Testis (tissue), 3 donors: ENCODE data around the gene ERBB2. TPM values are rescaled to one million over a fixed set of nuclear protein-coding genes. Genes with fewer than 3 reads are reported as not detected.

Experiments used
- DNase-seq: peaks from one replicate; pipeline ENCODE4 v3.0.0-alpha.2; 2019
- H3K27ac ChIP-seq, 2 donors: fragments of 200-600 bp; sonication (generic); one replicate each; pipeline ENCODE4 v1.5.1; 2019
- H3K27me3 ChIP-seq: fragments of 200-600 bp; sonication (generic); one replicate; pipeline ENCODE4 v1.5.1; 2019
- H3K36me3 ChIP-seq: fragments of 200-600 bp; sonication (generic); one replicate; pipeline ENCODE4 v1.5.1; 2017; ENCODE audit warnings: low read depth; ENCODE audit errors: missing control alignments
- H3K4me1 ChIP-seq: fragments of 200-600 bp; sonication (generic); one replicate; pipeline ENCODE4 v1.5.1; 2019
- H3K4me3 ChIP-seq, 2 donors: fragments of 200-600 bp; sonication (generic); one replicate each; pipeline ENCODE4 v1.5.1; 2017 to 2019
- H3K9me3 ChIP-seq: fragments of 200-600 bp; sonication (generic); one replicate; pipeline ENCODE4 v1.5.1; 2017
- POLR2A ChIP-seq: fragments of 450-650 bp; IDR thresholded peaks from one replicate; pipeline ENCODE4 v1.6.1; 2017; ENCODE audit warnings: antibody characterized with exemption, mild to moderate bottlenecking, moderate library complexity
- WGBS, 2 donors: methylation state at CpG; one replicate each; pipeline ENCODE4 v1.1.5; 2018; 5-methylcytosine and 5-hydroxymethylcytosine counted together
- intact Hi-C: fragments of 100-400 bp; cut with DNase I; formaldehyde crosslinking; loops from one replicate; pipeline ENCODE4 v1.15.1; 2023; ENCODE audit warnings: low total_unique reads
- polyA plus RNA-seq: library from polyadenylated mRNA; stranded (reverse); fragments of 350-450 nt; fragmentation: Illumina TruSeq; extraction: RNeasy Lipid Tissue Mini Kit (QIAGEN cat#74804); gene quantifications from one replicate; pipeline ENCODE4 v1.2.3, GENCODE V29; 2014; ENCODE audit warnings: low read depth, low replicate concordance; ENCODE audit not compliant: insufficient read depth
- total RNA-seq, 2 donors: library from RNA; depleted of rRNA; stranded (reverse); fragments of >200 nt; gene quantifications; one replicate each; pipeline ENCODE4 v1.2.3, GENCODE V29; 2016
- TF ChIP-seq, protein P1 (sequence below), 3 experiments: fragments of 450-650 bp in 2 of 3; fragments of 200-600 bp in 1 of 3; sonication (generic) in 1 of 3; IDR thresholded peaks; one replicate each; pipeline ENCODE4 v1.5.1; 2016 to 2019; ENCODE audit warnings: antibody characterized with exemption in 3 of 3, mild to moderate bottlenecking in 2 of 3, moderate library complexity in 1 of 3

The ERBB2 gene
- total and polyA plus RNA-seq, 3 donors from 2014 or later, result 32.1 to 40.0 (median 32.1) TPM

DNA sequence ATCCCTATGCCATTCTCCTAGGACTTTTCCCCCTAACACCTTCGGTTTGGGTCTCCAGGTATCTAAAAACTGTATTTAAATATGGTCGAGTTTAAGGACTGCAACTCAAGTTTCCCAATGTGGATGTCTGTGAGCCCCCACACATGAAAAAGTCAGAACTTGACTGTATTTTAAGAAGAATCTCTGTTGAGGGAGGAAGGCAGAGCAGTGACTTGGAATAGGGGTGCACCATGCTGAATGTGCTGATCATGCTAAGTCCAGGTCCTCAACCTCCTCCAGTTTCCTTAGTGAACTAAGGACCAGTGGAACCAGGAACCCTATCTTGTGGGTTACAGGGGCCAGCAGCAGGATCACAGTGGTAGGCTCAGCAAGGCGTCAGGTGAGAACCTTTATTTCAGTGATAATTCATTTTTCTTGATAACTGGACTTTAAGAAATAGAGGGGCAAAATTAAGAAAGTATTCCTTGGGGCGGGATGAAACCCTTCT lies 57.4 kb downstream of the ERBB2 start:
- intact Hi-C loops, result no loop called here
- Histone ChIP-seq H3K27ac (no peak overlapping the region), H3K9me3 (no peaks in the 10 kb centered on the region), H3K4me3 (no peak overlapping the region), H3K27me3 (no peaks in the 10 kb centered on the region), H3K36me3 (no peaks in the 10 kb centered on the region), H3K4me1 (peaks cover 20% of the 10 kb centered on the region)
- TF ChIP-seq, protein P1, sequence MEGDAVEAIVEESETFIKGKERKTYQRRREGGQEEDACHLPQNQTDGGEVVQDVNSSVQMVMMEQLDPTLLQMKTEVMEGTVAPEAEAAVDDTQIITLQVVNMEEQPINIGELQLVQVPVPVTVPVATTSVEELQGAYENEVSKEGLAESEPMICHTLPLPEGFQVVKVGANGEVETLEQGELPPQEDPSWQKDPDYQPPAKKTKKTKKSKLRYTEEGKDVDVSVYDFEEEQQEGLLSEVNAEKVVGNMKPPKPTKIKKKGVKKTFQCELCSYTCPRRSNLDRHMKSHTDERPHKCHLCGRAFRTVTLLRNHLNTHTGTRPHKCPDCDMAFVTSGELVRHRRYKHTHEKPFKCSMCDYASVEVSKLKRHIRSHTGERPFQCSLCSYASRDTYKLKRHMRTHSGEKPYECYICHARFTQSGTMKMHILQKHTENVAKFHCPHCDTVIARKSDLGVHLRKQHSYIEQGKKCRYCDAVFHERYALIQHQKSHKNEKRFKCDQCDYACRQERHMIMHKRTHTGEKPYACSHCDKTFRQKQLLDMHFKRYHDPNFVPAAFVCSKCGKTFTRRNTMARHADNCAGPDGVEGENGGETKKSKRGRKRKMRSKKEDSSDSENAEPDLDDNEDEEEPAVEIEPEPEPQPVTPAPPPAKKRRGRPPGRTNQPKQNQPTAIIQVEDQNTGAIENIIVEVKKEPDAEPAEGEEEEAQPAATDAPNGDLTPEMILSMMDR (IDR thresholded peaks at IDR 0.05), result no peak
- TF ChIP-seq POLR2A, result no peak
- DNase-seq, result no peak
- 87% methylated on average over 4 of the region's 4 CpGs for WGBS, 2 donors

DNA sequence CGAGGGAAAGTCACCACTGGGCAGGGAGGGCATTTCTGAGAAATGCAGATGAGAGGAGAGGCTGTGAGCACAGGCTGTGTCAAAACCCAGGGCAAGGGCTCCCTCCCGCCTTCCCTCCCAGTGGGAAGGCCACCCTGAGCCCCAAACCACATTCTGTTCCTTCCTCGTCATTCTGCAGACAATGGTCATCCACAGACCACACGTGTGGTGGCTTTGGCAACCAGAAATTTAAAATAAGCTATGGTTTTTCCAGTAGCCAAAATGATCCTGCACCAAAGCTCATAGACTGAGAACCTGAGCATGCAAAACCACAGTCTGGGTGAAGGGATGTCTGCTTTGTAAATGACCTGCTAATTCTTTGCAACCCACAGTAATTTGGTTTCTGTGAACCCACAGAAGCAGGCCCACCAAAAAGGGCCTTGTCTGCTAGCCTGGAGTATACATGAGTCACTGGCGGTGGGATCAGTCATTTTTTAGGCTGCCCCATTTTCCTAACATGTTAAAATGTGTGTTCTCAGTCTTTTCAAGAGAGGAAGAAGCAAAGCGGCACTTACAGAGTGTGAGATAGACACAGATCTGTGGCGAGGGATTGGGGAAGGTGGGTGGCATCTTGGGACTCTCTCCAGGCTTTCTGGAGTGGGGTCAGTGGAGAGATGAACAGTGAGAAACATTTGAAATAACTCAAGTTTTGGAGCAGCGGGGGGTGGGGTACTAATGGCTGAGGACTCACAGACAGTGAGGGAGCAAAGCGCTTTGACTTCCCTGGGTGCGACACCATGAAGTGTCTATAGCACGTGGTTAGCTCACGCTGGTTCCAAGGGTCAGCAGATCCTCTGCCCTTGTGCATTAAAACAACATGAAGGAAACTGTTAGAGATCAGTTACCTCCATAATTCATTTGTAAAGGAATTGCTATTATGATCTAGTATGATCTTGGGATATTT lies 58.3 kb downstream of the ERBB2 start:
- Histone ChIP-seq H3K36me3 (no peaks in the 10 kb centered on the region), H3K4me3 (no peak overlapping the region), H3K9me3 (no peaks in the 10 kb centered on the region), H3K27ac (no peak overlapping the region), H3K4me1 (peaks cover 13% of the 10 kb centered on the region), H3K27me3 (no peaks in the 10 kb centered on the region)
- DNase-seq, result no peak
- WGBS, 2 donors, result 79 to 82% methylated on average over 9 to 12 of the region's 12 CpGs
- TF ChIP-seq POLR2A, result no peak
- TF ChIP-seq, protein P1 (IDR thresholded peaks at IDR 0.05), result no peak
- intact Hi-C loops, result no loop called here

DNA sequence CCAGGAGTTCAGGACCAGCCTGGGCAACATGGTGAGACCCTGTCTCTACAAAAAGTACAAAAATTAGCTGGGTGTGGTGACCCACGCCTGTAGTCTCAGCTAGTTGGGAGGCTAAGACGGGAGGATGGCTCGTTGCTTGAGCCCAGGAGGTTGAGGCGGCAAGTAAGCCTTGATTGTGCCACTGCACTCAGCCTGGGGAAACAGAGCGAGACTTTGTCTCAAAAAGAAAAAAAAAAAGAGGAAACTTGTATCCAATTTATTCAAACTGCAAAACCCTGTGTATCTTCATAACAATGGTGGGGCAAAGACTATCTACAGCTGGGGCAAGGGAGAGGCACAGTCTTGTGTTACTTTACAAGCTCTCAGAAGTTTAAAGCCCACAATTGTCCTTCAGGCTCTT lies 59.3 kb downstream of the ERBB2 start:
- Histone ChIP-seq H3K36me3 (no peaks in the 10 kb centered on the region), H3K27ac (no peak overlapping the region), H3K4me1 (peaks cover 8% of the 10 kb centered on the region), H3K9me3 (no peaks in the 10 kb centered on the region), H3K4me3 (no peak overlapping the region), H3K27me3 (no peaks in the 10 kb centered on the region)
- WGBS, 2 donors, result 70 to 73% methylated on average over 5 of the region's 5 CpGs
- intact Hi-C loops, result no loop called here
- no peak for DNase-seq
- TF ChIP-seq POLR2A, result no peak
- TF ChIP-seq, protein P1 (IDR thresholded peaks at IDR 0.05), result no peak

DNA sequence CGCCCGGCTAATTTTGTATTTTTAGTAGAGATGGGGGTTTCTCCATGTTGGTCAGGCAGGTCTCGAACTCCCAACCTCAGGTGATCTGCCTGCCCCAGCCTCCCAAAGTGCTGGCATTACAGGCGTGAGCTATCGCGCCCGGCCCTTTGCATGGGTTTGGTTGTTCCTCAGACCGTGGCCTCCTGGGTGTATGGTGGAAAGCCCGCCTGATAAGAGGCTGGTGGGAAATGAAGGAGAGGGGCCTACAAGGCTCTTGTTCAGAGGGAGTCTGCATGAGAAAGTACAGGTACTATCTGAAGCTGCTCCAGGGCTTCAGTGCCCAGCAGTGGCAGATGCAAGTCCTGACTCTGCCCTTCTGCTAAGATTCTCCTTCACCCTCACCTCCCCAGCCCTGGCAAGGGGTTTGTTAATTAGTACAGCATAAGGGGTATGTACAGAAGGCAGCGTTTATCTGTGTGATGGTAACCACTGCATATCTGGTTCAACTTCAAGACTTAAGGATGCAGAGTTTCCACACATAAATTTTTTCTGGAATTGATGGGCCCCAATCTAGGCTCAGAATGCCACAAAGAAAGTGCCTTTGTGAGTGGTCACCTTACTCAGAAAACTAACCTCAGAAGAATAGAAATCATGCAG lies 62.1 kb downstream of the ERBB2 start:
- H3K9me3 ChIP-seq, result no peaks in the 10 kb centered on the region
- intact Hi-C loops, result no loop called here
- no peak overlapping the region for H3K27ac ChIP-seq
- no peak for TF ChIP-seq POLR2A
- TF ChIP-seq, protein P1 (IDR thresholded peaks at IDR 0.05), result no peak
- no peak for DNase-seq
- H3K27me3 ChIP-seq, result no peaks in the 10 kb centered on the region
- H3K4me3 ChIP-seq, result no peak overlapping the region
- no peaks in the 10 kb centered on the region for H3K36me3 ChIP-seq
- WGBS, 2 donors, result 88 to 98% methylated on average over 8 to 10 of the region's 10 CpGs
- H3K4me1 ChIP-seq, result no peaks in the 10 kb centered on the region
